H1 (cell line): ENCODE measurements around the gene ZFR. TPM values are rescaled to one million over a fixed set of nuclear protein-coding genes. Genes with fewer than 3 reads are reported as not detected.

ENCODE experiments used
- CEBPB ChIP-seq: IDR thresholded peaks from 2 replicates; pipeline ENCODE4 v1.6.1; 2012; ENCODE audit warnings: low read depth, low read length
- CHD7 ChIP-seq: fragments of 300-600 bp; sonication (generic); IDR thresholded peaks from 2 replicates; pipeline ENCODE4 v1.7.1; 2012; ENCODE audit warnings: low read length, moderate library complexity, mild to moderate bottlenecking, inconsistent platforms; ENCODE audit not compliant: insufficient replicate concordance
- MAFK ChIP-seq: IDR thresholded peaks from 2 replicates; pipeline ENCODE4 v1.6.1; 2012; ENCODE audit warnings: low read depth, mild to moderate bottlenecking, improper control_type of control experiment, low read length
- RBBP5 ChIP-seq: IDR thresholded peaks from 2 replicates; pipeline ENCODE4 v1.7.1; 2012; ENCODE audit warnings: low read depth, mild to moderate bottlenecking, inconsistent platforms, low read length, moderate library complexity, borderline replicate concordance
- RNF2 ChIP-seq: fragments of 200-900, 300-1000 bp; sonication (generic); IDR thresholded peaks from 2 replicates; pipeline ENCODE4 v1.7.1; 2016; ENCODE audit warnings: borderline replicate concordance, low read depth, mild to moderate bottlenecking, antibody characterized with exemption, low read length; ENCODE audit not compliant: poor library complexity, severe bottlenecking; ENCODE audit errors: missing control alignments
- polyA plus RNA-seq, 7 experiments: library from polyadenylated mRNA; depleted of rRNA in 3 of 7; stranded (reverse) in 5 of 7; unstranded in 2 of 7; fragments of >200 nt in 5 of 7; fragments of 200-250 nt in 2 of 7; gene quantifications; 1 replicate in 5 of 7; 2 replicates in 1 of 7; 4 replicates in 1 of 7; pipeline versions ENCODE4 v1.2.1 to v1.2.3, GENCODE V29; 2011 to 2013; ENCODE audit warnings: missing spikeins in 2 of 7, mixed read lengths in 2 of 7
- total RNA-seq: library from RNA; stranded (reverse); fragmentation: NEBNext Ultra II Directional; extraction: Animal tissue kit (Norgen Biotek cat#: 25700); gene quantifications from 2 replicates; pipeline ENCODE4 v1.2.1, GENCODE V29; 2021

ZFR gene
- total and polyA plus RNA-seq, 2 of the 8 experiments (the other 6 are each of a cell fraction or from before 2014, with no cell fraction given), result 68.8 to 92.7 TPM

- no peak for TF ChIP-seq RBBP5
- no peak for TF ChIP-seq MAFK
- no peak for TF ChIP-seq CEBPB
- no peak for TF ChIP-seq RNF2
- TF ChIP-seq CHD7, result no peak
Measured at GRCh38 chr5:32325616-32326015, 118.9 kb downstream of the ZFR start (continued).
